HG02623 (cell line): Measurements from ENCODE around the gene C1QTNF5.

Experiments used
- ATAC-seq: cut with Tn5 transposase; IDR thresholded peaks from one replicate; pipeline ENCODE4 v1.9.1; 2021; ENCODE audit warnings: moderate library complexity; ENCODE audit not compliant: unreplicated experiment

Gene C1QTNF5

GRCh38 chr11:119359365-119360214 is 18.9 kb upstream of the C1QTNF5 start:
- ATAC-seq: no peak

GRCh38 chr11:119357074-119357473 is 16.4 kb upstream of the C1QTNF5 start:
- ATAC-seq: no peak

- peak; percentile 53 for ATAC-seq
Measured at GRCh38 chr11:119356349-119357031, 15.8 kb upstream of the C1QTNF5 start.

GRCh38 chr11:119355091-119355843 is 14.6 kb upstream of the C1QTNF5 start:
- no peak for ATAC-seq

GRCh38 chr11:119352857-119353260 is 12.2 kb upstream of the C1QTNF5 start:
- ATAC-seq: no peak

- ATAC-seq: no peak
Measured at GRCh38 chr11:119351232-119351631, 10.5 kb upstream of the C1QTNF5 start.

GRCh38 chr11:119350302-119350701 is 9.6 kb upstream of the C1QTNF5 start:
- ATAC-seq: no peak

- ATAC-seq: no peak
Measured at GRCh38 chr11:119347940-119348605, 7.4 kb upstream of the C1QTNF5 start.

GRCh38 chr11:119347242-119347641 is 6.6 kb upstream of the C1QTNF5 start:
- no peak for ATAC-seq

- no peak for ATAC-seq
Measured at GRCh38 chr11:119346605-119347004, 5.9 kb upstream of the C1QTNF5 start, which contains the start of gene MFRP. Gene MFRP, minus strand, starts transcription at chr11:119346705. Its CDS starts 192 bp downstream, at chr11:119346513.

GRCh38 chr11:119345685-119346084 is 5.0 kb upstream of the C1QTNF5 start:
- no peak for ATAC-seq

- ATAC-seq: no peak
Measured at GRCh38 chr11:119344291-119345010, 3.8 kb upstream of the C1QTNF5 start.

GRCh38 chr11:119343726-119344125 is 3.0 kb upstream of the C1QTNF5 start:
- no peak for ATAC-seq

- ATAC-seq: no peak
Measured at GRCh38 chr11:119342362-119343130, 1.9 kb upstream of the C1QTNF5 start.

GRCh38 chr11:119342023-119342300 is 1.3 kb upstream of the C1QTNF5 start:
- no peak for ATAC-seq

- no peak for ATAC-seq
Measured at GRCh38 chr11:119341222-119342022, 739 bp upstream of the C1QTNF5 start.

GRCh38 chr11:119339589-119340334 is 921 bp downstream of the C1QTNF5 start:
- no peak for ATAC-seq

GRCh38 chr11:119338965-119339588 is 1.6 kb downstream of the C1QTNF5 start:
- no peak for ATAC-seq
